MM.1S (cell line): ENCODE results near the gene ANKRD13B.

ENCODE experiments used
- CTCF ChIP-seq: fragments of 300-600 bp; sonication (generic); IDR thresholded peaks from 2 replicates; pipeline ENCODE4 v1.5.1; 2016; ENCODE audit warnings: antibody characterized with exemption, low read length, mixed read lengths
- EZH2 ChIP-seq: fragments of 300-600 bp; sonication (generic); optimal IDR thresholded peaks from 2 replicates; pipeline ENCODE3; 2017; ENCODE audit warnings: low read depth, mild to moderate bottlenecking, antibody characterized with exemption, low read length, mixed read lengths

DNA sequence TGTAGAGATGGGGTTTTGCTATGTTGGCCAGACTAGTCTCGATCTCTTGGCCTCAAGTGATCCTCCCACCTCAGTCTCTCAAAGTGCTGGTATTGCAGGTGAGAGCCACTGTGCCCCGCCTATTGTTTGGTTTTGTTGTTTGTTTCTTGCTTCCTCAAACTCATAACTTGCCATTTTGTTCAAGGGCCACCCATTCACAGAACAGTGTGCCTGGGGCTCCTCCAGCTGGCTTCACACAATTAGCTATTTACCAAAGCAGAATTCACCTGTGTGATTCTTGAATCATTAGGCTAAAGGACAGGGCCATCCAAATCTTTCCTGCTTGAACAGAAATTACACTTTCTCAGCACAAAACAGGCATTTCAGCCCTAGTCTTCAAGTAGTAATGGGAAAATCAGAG is 33.3 kb upstream of the ANKRD13B start:
- TF ChIP-seq CTCF: no peak
- no peak for TF ChIP-seq EZH2
